MM.1S (cell line): Measurements from ENCODE around the gene TCF7.
A peak's percentile ranks its signal among the peaks of the same experiment; 100 is the strongest.

ENCODE experiments used
- DNase-seq: peaks from one replicate; pipeline ENCODE4 v3.0.0-alpha.2; 2015
- H2AFZ ChIP-seq: fragments of 300-600 bp; sonication (generic); 2 replicates; pipeline ENCODE4 v1.6.0; 2016; ENCODE audit warnings: antibody characterized with exemption, low read length
- H3F3A ChIP-seq: fragments of 300-600 bp; sonication (generic); 2 replicates; pipeline ENCODE4 v1.6.1; 2016; ENCODE audit warnings: mild to moderate bottlenecking, antibody characterized with exemption, low read length, moderate library complexity, mixed read lengths; ENCODE audit not compliant: insufficient read depth
- H3K27ac ChIP-seq: fragments of 300-600 bp; sonication (generic); 2 replicates; pipeline ENCODE4 v1.5.1; 2016; ENCODE audit warnings: mild to moderate bottlenecking, low read length
- H3K27me3 ChIP-seq: fragments of 300-600 bp; sonication (generic); replicated peaks from 2 replicates; pipeline ENCODE4 v1.6.0; 2016; ENCODE audit warnings: low read length; ENCODE audit not compliant: insufficient read depth
- H3K36me3 ChIP-seq: fragments of 300-600 bp; sonication (generic); replicated peaks from 2 replicates; pipeline ENCODE4 v1.6.1; 2016; ENCODE audit warnings: mild to moderate bottlenecking, low read length, mixed read lengths; ENCODE audit not compliant: insufficient read depth
- H3K4me1 ChIP-seq: fragments of 300-600 bp; sonication (generic); 2 replicates; pipeline ENCODE4 v1.6.1; 2016; ENCODE audit warnings: low read length, mixed read lengths
- H3K4me2 ChIP-seq: fragments of 300-600 bp; sonication (generic); 2 replicates; pipeline ENCODE4 v1.6.0; 2016; ENCODE audit warnings: low read depth, low read length
- H3K4me3 ChIP-seq: fragments of 300-600 bp; sonication (generic); 2 replicates; pipeline ENCODE4 v1.5.1; 2016; ENCODE audit warnings: low read length, mixed read lengths
- H3K79me2 ChIP-seq: fragments of 300-600 bp; sonication (generic); 2 replicates; pipeline ENCODE4 v1.6.1; 2016; ENCODE audit warnings: mixed run types, low read length, mixed read lengths
- H3K9ac ChIP-seq: fragments of 300-600 bp; sonication (generic); 2 replicates; pipeline ENCODE4 v1.6.1; 2016; ENCODE audit warnings: low read length, mixed read lengths
- H3K9me2 ChIP-seq: fragments of 300-600 bp; sonication (generic); replicated peaks from 2 replicates; pipeline ENCODE4 v1.6.1; 2016; ENCODE audit warnings: mild to moderate bottlenecking, low read length, mixed read lengths; ENCODE audit not compliant: insufficient read depth
- H3K9me3 ChIP-seq: fragments of 300-600 bp; sonication (generic); replicated peaks from 2 replicates; pipeline ENCODE4 v1.6.1; 2016; ENCODE audit warnings: mild to moderate bottlenecking, low read length, mixed read lengths; ENCODE audit not compliant: insufficient read depth
- H4K20me1 ChIP-seq: fragments of 300-600 bp; sonication (generic); 2 replicates; pipeline ENCODE4 v1.6.1; 2016; ENCODE audit warnings: mild to moderate bottlenecking, low read length, moderate library complexity, mixed read lengths; ENCODE audit not compliant: insufficient read depth
- CTCF ChIP-seq: fragments of 300-600 bp; sonication (generic); IDR thresholded peaks from 2 replicates; pipeline ENCODE4 v1.5.1; 2016; ENCODE audit warnings: antibody characterized with exemption, low read length, mixed read lengths
- EZH2 ChIP-seq: fragments of 300-600 bp; sonication (generic); optimal IDR thresholded peaks from 2 replicates; pipeline ENCODE3; 2017; ENCODE audit warnings: low read depth, mild to moderate bottlenecking, antibody characterized with exemption, low read length, mixed read lengths
- EZH2phosphoT487 ChIP-seq: fragments of 300-600 bp; sonication (generic); IDR thresholded peaks from 2 replicates; pipeline ENCODE4 v1.6.1; 2018; ENCODE audit warnings: antibody characterized with exemption, low read length

TCF7 gene

DNA sequence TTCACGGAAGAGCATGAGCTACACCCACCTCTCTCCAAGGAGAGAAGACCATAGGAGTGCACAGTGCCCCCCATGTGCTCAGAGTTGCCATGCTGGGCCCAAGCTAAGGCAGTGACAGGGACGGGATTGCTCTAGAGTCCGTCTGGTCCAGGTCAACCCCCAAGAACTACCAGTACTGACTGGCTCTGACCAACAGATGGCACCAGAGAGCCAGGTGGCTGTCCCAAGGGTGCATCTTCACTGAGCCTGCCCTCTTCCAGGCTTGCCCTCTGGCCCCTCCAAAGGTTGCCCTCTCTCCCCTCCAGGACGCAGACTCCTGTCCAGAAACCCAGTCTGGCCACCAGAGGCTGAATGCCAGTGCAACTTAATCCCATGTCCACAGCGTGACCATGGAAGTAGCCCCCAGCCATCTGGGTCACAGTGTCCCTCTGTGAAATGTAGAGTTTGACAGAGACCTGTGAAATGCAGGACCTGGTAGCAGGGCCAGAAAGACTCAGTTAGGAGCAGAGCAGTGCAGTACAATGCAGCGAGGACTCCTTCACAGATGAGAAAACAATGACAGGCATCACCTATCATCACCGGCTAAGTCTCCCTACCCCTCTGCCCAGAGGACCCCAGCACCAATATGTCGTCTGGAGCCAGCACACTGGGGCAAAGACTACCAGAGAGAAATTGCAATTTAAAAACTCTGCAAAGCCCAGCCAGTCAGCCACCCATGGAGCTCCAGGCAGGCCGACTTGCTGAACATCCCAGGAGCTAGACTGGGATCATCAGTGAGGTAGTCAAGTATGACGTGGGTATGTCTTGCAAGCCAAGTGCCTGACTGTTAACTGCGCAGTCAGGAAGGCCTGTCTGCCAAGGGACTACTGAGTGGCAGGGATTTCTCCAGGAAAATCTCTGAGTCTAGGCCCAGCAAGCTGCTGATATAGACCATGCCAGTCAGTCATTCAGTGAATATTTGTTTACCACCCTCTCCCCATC lies 70.0 kb downstream of the TCF7 start:
- Histone ChIP-seq H3K79me2 (no peaks in the 10 kb centered on the region), H2AFZ (no peak overlapping the region), H4K20me1 (no peaks in the 10 kb centered on the region), H3K4me1 (no peaks in the 10 kb centered on the region), H3F3A (no peaks in the 10 kb centered on the region), H3K27me3 (no peaks in the 10 kb centered on the region), H3K9me3 (no peaks in the 10 kb centered on the region), H3K36me3 (no peaks in the 10 kb centered on the region), H3K27ac (no peak overlapping the region), H3K4me2 (no peak overlapping the region), H3K4me3 (no peak overlapping the region), H3K9ac (no peak overlapping the region), H3K9me2 (no peaks in the 10 kb centered on the region)
- DNase-seq = peak; percentile 70
- TF ChIP-seq CTCF (peak; percentile 86), EZH2 (no peak)

DNA sequence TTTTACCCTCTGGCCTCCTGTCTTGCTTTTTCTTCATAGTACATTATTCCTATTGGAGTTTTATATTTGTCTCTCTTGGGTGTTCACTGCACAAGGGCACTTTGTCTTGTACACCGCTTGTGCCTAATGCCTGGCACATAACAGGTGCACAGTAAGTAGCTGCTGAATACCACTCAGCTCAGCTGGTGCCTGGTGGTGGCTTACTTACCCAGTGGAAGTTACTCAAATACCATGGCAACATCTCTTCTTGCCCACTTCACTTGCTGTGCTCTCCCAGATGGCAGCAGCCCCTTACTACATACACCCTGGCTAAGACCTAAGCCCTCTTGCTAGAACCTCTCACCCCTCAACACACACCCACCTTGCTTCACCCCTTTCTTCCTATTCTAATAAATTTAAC lies 73.6 kb downstream of the TCF7 start:
- TF ChIP-seq EZH2phosphoT487 (no peak), EZH2 (no peak), CTCF (no peak)
- Histone ChIP-seq H3K36me3 (no peaks in the 10 kb centered on the region), H2AFZ (no peak overlapping the region), H3K4me3 (no peak overlapping the region), H3F3A (no peaks in the 10 kb centered on the region), H3K9ac (no peak overlapping the region), H3K27ac (no peak overlapping the region), H3K4me2 (no peak overlapping the region), H3K9me3 (no peaks in the 10 kb centered on the region), H3K27me3 (no peaks in the 10 kb centered on the region), H4K20me1 (no peaks in the 10 kb centered on the region), H3K79me2 (no peaks in the 10 kb centered on the region), H3K9me2 (no peaks in the 10 kb centered on the region), H3K4me1 (no peaks in the 10 kb centered on the region)
- no peak for DNase-seq

- Histone ChIP-seq H3K9me3 (no peaks in the 10 kb centered on the region), H3K9ac (no peak overlapping the region), H3K27me3 (no peaks in the 10 kb centered on the region), H2AFZ (no peak overlapping the region), H3K4me2 (no peak overlapping the region), H3K9me2 (no peaks in the 10 kb centered on the region), H3K79me2 (no peaks in the 10 kb centered on the region), H3F3A (no peaks in the 10 kb centered on the region), H3K27ac (no peak overlapping the region), H3K4me3 (no peak overlapping the region), H4K20me1 (no peaks in the 10 kb centered on the region), H3K4me1 (no peaks in the 10 kb centered on the region), H3K36me3 (no peaks in the 10 kb centered on the region)
- DNase-seq = no peak
- no peak for TF ChIP-seq EZH2phosphoT487
- TF ChIP-seq CTCF = no peak
- TF ChIP-seq EZH2 = no peak
Measured at GRCh38 chr5:134189031-134189430, 74.5 kb downstream of the TCF7 start.
